Activated CD4-positive, alpha-beta T cell treated with anti-CD3 and anti-CD28 coated beads, Interleukin-2, Interleukin-6, amounts not matched to agents 100 ng/mL and 50 ng/mL, durations not matched to agents 16 hours and 8 hours (primary cell): ENCODE data around the gene DTD1.

Source experiments
- DNase-seq: peaks from one replicate; pipeline ENCODE4 v3.0.0-alpha.2; 2020

Gene DTD1

DNA sequence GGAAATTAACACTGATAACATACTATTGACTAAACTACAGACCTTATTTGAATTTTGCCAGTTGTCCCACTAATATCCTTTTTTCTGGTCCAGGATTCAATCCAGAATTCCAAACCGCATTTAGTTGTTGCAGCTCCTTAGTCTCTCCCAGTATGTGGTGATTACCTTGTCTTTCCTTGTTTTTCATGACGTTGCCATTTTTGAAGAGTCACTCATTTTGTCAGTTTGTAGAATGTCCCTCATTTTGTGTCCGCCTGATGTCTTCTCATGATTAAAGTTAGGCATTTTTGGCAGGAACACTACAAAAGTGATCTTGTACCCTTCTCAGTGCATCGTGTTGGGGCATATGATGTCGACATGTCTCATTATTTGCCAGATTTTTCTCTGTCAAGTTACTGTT, 33.1 kb downstream of the DTD1 start:
- no peak for DNase-seq

GRCh38 chr20:18623156-18623910, 35.5 kb downstream of the DTD1 start:
- no peak for DNase-seq

DNA sequence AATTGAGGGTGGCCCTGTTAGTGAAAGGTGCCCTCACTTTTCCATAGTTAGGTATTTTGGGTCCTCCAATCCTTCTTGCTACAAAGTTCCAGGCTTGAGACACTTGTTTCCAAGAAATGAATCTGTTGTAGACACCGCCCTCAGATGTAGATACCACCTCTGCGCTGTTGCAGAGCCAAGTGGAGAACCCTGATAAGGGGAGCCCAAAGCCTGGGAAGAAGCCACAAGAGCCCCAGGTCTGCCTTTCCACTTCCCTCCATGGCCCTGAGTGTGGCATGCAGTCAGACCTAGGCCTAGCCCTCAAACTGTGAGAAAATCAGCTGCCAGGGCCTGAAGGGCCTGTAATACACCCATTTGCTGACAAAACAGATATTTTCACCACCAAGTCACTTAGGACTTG, 37.1 kb downstream of the DTD1 start:
- DNase-seq = no peak

DNA sequence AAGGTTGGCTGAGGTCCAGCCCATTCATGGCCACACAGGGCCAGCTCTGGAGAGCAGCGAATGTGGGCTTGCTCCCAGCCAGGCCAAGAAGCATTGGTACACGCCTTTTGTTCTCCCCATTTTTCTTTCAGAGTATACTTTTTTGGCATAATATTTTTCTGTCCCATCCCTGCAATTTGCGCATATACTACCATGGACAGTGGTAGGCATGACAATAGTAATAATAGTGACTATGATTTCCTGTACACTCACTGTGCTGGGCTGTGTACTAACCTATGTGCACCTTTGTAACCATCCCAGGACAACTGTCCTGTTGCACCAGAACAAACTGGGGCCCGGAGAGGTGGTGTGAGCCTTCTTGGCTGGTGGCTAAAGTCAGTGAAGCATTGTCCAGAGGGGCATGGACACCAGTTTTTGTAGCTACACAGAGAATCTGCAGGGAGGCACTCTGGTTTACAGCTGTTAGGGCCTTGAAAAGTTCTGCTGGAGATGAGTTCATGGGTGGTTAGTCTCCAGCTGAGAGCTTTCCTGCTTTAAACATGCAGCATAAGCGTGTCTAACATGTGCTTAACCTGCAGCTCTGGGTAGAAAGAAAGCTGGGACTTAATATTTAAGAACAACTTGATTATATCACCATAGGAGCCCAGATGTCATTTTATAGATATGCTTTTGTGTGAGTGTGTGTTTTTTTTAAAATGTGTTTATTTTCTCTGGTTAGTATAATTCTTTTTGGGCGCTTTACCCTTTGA, 38.2 kb downstream of the DTD1 start:
- DNase-seq = no peak

DNA sequence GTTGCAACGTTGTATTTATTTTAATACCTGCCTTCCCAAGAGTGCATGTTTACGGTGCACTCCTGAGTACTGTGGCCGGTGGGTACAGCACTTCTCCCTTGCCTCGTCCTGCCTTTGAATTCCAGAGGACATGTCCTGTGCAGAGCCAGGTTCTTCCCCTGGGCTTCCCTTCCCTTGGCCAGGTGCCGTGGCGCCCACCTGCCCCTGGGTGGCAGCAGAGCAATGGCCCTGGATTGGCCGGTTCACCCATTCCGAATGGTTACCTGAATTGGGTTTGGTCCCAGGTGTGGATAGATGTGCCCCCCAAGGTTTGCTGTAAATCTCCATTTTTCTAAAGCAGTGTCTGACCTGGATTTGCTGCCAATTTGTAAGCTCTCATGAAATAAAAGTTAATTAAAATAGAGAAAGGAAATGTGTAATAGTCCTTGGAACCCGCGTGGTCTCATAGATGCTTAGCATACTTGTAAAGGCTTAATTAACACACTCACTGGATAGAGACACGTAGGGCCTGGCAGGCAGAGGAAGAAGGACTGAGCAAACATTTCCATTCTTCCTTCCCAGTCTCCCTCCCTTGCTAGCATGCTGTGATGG, 40.6 kb downstream of the DTD1 start:
- DNase-seq = no peak

- DNase-seq = peak; percentile 70
Measured at GRCh38 chr20:18632196-18632789, 44.4 kb downstream of the DTD1 start.

DNA sequence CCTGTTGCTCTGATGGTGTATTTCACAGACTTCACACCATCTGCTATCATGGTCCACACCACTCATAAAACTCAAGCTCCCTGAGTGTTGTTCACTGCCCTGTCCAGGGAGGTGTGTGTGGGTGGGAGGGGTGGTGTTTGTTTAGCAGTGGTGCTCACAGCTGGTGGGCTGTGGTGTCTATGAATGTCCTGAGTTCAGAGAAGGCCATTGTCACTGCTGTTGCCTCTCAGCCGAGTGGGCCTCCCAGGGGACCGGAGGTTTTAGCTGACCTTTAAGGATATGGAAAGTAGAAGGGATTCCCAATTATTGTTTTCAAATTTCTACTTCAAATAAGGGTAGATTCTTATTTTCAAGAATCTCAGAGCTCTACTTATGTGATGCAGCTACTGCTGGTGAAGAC, 45.6 kb downstream of the DTD1 start:
- DNase-seq = no peak

- no peak for DNase-seq
Measured at GRCh38 chr20:18634501-18634900, 46.6 kb downstream of the DTD1 start.

- no peak for DNase-seq
Measured at GRCh38 chr20:18635380-18635779, 47.5 kb downstream of the DTD1 start.

DNA sequence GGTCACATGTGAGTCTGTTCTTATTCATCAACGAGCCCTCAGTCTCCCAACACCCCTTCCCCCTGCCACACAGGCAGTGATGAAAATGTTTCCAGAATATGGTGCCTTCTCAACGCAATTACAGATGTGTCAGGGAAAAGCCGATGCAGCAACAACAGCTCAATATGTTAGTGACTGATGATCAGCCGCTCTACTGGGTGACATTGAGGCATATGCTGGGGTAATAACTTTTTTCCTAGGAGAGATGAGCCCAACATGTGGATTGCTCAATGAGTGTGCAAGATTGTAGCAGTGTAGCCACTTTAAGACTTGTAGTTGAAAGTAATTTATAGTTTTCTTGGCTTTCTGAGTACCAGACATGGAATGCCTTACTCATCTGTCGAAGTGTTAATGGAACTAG, 49.4 kb downstream of the DTD1 start:
- no peak for DNase-seq

DNA sequence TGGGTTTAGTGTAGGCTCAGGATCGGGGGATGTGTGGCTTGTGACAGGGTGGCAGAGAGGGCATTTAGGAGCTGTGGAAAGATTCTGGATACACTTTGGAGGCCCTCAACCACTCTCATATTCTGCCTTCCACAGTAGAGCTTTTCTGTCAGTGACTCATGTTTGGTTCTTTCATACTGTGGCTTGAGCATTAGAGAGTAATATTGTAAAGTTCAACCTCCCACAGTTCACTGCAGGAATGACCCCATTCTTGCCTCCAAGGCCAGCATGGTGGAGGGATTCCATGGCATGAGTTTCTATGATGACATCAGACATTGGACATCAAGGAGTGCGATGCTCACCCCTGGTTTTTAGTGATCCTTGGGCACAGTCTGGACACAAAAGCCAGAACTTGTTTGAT, 50.9 kb downstream of the DTD1 start:
- DNase-seq = no peak

DNA sequence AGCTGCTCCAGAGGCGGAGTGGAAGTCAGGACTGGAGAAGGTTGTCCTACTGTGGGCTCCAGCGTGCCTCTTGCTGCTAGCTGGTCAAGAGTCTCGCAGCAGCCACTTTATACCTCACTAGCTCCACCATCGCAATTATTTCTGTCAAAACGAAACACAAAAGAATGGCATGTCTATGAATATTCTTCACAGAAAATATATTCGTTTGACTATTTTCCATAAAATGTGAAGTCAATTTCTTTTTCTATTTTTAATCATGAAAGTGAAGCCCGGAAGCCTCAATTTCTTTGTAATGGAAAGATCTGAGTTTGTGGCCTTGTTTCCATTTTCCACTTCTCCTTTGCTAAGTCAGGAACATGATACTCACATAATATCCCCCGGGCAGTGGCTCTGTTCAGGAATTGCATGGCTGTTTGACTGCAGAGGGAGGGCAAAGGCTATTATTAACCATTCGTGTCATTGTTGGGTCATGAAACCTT, 51.7 kb downstream of the DTD1 start:
- DNase-seq = no peak

DNA sequence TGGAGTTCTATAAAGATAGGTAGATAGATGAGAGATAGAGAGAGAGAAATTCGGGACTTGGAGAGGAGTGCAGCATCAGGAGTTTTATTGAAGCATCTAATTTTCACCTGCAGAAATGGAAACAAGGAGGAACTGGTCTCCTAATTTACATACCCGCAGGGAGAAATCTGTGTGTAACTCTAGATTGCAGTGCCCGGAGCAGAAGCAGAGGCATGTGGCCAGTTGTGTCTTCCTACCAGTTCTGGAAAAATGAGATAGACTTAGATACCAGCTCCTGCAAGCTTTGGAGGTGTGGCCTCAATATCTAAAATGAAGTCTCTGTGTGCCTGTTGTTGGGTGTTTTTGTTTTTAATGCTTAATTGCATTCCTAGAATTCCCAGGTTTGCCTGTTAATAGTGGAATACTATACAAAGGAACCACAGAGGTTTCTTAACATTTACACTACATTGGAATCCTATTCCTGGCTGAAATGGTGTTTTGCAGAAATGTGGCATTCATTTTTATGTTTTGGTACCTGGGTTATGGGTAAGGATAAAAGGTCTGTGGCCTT, 57.4 kb downstream of the DTD1 start:
- no peak for DNase-seq

DNA sequence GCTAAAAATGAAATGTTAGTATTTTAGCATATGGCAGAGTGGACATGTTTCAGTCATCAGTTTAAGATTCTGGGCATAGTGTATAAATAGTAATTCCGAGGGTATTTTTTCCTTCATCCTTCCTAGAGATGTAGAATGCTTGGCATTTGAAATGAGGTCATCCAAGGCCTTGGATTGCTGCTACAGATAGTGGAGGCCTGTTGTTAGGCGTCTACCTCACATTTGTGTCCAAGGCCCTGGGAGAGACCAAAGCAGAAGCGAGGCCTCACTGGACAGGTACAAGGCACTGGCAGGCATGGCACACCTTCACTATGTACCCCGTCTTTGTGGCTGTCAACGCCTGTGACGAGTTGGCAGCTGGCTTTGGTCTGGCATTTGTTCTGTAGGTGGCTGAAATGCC, 58.0 kb downstream of the DTD1 start:
- no peak for DNase-seq

GRCh38 chr20:18647777-18648176, 59.9 kb downstream of the DTD1 start:
- DNase-seq = no peak

- DNase-seq = no peak
Measured at GRCh38 chr20:18650224-18650623, 62.4 kb downstream of the DTD1 start.

DNA sequence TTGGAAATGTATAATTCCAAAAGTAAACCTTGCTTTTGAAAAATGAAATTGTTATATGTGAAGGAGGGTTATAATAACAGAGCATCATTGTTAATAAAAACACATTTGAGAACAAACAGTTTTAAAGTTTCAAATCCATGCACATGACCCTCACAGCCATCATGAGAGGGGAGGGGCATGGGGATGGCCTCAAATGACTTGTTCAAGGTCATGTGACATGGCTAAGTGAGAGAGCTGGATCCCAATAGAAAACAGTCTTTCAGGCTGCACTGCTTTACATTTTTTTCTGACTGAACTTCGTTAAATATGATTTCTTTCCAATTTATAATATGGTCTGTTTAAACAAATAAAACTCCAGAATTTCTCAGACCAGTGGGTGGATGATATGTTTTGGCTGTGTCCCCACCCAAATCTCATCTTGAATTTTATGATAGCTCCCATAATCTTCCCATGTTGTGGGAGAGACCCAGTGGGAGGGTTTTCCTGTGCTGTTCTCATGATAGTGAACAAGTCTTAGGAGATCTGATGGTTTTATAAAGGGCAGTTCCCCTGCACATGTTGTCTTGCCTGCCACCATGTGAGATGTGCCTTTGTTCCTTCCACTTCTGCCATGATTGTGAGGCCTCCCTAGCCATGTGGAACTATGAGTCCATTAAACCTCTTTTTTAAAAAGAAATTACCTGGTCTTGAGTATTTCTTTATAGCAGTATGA, 66.0 kb downstream of the DTD1 start:
- no peak for DNase-seq

DNA sequence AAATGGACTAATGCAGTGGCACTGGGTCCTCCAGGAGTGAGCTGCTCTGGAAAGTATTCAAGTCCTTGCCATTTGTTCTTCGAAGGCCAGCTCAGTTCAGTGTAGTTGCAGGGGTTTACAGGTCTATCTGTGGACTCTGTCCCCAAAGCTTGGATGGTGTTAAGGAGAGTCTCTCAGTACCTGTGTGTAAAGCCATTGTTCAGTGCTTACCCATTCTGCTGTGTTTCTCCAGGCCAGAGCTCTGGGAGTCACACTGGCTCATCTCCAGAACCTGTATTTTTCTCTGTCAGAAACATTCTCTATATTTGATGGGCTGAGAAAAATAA, 66.6 kb downstream of the DTD1 start:
- no peak for DNase-seq

DNA sequence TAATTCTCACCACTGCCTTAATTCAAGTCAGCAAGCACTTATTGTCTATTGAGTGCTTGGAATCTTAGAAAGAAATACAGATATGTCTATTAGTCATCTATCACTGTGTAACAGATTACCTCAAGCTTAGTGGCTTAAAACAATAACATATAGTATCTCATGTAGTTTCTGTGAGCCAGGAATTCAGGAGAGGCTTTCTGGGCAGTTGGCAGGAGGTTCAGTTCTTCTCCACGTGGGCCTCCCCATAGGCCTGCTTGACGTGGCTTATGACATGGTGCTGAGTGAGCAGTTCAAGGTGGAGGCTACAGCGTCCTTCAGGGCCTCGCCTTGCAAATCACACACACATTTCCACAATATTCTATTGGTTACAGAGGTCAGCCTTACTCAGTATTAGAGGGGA, 69.7 kb downstream of the DTD1 start:
- DNase-seq = no peak

- DNase-seq = peak; percentile 39
Measured at GRCh38 chr20:18662279-18663040, 74.6 kb downstream of the DTD1 start.

GRCh38 chr20:18663932-18664331, 76.1 kb downstream of the DTD1 start:
- no peak for DNase-seq

DNA sequence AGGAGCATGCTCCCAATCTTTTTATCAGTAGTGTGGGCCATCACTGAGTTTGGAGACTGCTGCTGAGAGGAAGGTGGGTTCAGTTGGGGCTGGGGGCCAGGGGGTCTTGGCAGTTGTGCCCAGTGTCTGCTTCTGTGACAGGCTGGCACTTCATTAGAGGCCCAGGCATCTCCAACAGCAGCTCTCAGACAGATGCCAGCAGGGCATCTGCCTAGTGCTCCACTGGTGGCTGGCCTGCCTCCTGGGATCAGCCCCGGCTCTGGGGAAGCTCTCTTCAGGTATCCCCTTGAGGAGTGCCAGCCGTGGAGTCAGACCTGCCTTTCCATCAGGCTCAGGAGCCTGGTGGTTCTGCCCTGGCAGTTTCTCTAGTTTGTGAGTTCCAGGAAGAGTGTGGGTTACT, 77.3 kb downstream of the DTD1 start:
- DNase-seq = no peak
